ENCODE measurements around the gene AKAP6. TPM values are rescaled to one million over a fixed set of nuclear protein-coding genes. Genes with fewer than 3 reads are reported as not detected.

Gene AKAP6
- total and polyA plus RNA-seq, 2 experiments from 2014 or later: 0.38 to 0.42 TPM

DNA sequence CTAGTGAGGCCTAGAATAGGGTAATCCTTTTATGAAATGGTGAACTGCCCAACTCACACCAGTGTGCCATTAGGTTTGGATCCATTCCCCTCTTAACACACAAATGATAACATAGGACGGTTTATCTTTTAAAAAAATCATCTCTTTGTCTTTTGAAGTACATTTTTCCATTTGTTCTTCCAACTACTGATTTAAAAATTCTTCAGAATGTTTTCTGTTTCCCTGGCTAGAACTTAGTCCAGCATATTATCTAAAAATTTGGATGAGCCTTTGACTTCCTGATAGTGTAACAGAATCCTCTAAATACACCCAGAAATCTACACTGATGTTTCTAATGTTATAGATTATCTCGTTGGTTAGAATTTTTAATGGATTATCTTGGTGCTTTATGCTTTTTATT lies 359.8 kb downstream of the AKAP6 start (continued):
- TF ChIP-seq, protein P1, sequence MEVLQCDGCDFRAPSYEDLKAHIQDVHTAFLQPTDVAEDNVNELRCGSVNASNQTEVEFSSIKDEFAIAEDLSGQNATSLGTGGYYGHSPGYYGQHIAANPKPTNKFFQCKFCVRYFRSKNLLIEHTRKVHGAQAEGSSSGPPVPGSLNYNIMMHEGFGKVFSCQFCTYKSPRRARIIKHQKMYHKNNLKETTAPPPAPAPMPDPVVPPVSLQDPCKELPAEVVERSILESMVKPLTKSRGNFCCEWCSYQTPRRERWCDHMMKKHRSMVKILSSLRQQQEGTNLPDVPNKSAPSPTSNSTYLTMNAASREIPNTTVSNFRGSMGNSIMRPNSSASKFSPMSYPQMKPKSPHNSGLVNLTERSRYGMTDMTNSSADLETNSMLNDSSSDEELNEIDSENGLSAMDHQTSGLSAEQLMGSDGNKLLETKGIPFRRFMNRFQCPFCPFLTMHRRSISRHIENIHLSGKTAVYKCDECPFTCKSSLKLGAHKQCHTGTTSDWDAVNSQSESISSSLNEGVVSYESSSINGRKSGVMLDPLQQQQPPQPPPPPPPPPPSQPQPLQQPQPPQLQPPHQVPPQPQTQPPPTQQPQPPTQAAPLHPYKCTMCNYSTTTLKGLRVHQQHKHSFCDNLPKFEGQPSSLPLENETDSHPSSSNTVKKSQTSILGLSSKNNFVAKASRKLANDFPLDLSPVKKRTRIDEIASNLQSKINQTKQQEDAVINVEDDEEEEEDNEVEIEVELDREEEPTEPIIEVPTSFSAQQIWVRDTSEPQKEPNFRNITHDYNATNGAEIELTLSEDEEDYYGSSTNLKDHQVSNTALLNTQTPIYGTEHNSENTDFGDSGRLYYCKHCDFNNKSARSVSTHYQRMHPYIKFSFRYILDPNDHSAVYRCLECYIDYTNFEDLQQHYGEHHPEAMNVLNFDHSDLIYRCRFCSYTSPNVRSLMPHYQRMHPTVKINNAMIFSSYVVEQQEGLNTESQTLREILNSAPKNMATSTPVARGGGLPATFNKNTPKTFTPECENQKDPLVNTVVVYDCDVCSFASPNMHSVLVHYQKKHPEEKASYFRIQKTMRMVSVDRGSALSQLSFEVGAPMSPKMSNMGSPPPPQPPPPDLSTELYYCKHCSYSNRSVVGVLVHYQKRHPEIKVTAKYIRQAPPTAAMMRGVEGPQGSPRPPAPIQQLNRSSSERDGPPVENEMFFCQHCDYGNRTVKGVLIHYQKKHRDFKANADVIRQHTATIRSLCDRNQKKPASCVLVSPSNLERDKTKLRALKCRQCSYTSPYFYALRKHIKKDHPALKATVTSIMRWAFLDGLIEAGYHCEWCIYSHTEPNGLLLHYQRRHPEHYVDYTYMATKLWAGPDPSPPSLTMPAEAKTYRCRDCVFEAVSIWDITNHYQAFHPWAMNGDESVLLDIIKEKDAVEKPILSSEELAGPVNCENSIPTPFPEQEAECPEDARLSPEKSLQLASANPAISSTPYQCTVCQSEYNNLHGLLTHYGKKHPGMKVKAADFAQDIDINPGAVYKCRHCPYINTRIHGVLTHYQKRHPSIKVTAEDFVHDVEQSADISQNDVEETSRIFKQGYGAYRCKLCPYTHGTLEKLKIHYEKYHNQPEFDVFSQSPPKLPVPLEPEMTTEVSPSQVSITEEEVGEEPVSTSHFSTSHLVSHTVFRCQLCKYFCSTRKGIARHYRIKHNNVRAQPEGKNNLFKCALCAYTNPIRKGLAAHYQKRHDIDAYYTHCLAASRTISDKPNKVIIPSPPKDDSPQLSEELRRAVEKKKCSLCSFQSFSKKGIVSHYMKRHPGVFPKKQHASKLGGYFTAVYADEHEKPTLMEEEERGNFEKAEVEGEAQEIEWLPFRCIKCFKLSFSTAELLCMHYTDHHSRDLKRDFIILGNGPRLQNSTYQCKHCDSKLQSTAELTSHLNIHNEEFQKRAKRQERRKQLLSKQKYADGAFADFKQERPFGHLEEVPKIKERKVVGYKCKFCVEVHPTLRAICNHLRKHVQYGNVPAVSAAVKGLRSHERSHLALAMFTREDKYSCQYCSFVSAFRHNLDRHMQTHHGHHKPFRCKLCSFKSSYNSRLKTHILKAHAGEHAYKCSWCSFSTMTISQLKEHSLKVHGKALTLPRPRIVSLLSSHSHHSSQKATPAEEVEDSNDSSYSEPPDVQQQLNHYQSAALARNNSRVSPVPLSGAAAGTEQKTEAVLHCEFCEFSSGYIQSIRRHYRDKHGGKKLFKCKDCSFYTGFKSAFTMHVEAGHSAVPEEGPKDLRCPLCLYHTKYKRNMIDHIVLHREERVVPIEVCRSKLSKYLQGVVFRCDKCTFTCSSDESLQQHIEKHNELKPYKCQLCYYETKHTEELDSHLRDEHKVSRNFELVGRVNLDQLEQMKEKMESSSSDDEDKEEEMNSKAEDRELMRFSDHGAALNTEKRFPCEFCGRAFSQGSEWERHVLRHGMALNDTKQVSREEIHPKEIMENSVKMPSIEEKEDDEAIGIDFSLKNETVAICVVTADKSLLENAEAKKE (CRISPR knock-in tag; IDR thresholded peaks at IDR 0.05): no peak
- TF ChIP-seq, protein P2, sequence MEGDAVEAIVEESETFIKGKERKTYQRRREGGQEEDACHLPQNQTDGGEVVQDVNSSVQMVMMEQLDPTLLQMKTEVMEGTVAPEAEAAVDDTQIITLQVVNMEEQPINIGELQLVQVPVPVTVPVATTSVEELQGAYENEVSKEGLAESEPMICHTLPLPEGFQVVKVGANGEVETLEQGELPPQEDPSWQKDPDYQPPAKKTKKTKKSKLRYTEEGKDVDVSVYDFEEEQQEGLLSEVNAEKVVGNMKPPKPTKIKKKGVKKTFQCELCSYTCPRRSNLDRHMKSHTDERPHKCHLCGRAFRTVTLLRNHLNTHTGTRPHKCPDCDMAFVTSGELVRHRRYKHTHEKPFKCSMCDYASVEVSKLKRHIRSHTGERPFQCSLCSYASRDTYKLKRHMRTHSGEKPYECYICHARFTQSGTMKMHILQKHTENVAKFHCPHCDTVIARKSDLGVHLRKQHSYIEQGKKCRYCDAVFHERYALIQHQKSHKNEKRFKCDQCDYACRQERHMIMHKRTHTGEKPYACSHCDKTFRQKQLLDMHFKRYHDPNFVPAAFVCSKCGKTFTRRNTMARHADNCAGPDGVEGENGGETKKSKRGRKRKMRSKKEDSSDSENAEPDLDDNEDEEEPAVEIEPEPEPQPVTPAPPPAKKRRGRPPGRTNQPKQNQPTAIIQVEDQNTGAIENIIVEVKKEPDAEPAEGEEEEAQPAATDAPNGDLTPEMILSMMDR (conservative IDR thresholded peaks at IDR 0.05; ENCODE audit: low read depth in 2 of 2): no peak
- TF ChIP-seq STAT1 (IDR thresholded peaks at IDR 0.05; ENCODE audit: unreplicated experiment) (no peak), EZH2phosphoT487 (IDR thresholded peaks at IDR 0.05; ENCODE audit: unreplicated experiment) (no peak)

DNA sequence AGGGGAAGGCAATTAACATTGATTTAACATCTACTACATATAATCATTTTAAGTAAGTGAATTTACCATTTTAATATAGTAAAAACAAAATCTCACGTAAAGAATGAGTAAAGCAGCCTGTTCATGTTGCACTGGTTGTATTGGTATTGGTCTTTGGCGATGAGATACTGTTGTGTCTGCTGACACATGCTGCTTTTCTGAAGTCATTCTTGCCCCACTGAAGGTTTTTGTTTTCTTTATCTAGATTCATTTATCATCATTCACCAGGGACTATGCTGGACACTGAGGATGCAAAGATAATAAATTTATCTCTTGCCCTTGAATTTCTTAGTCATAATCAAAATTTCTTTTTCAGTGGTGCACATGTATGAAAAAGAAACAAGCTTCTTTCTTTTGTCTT lies 363.3 kb downstream of the AKAP6 start:
- Mint-ChIP-seq H3K4me1 (peaks cover 4% of the 10 kb centered on the region; the same call in 2 of the 3 replicates), H3K36me3 (ENCODE audit: low read depth) (no peaks in the 10 kb centered on the region), H3K9me3 (no peaks in the 10 kb centered on the region), H3K4me3 (no peak overlapping the region), H3K27ac (no peak overlapping the region), H3K27me3 (ENCODE audit: insufficient read depth, low read depth, poor library complexity) (no peaks in the 10 kb centered on the region)
- Histone ChIP-seq H3K9me2 (ENCODE audit: insufficient read depth) (no peaks in the 10 kb centered on the region), H3K36me3 (ENCODE audit: insufficient read depth) (no peaks in the 10 kb centered on the region), H3F3A (replicated peaks; ENCODE audit: low read depth) (no peaks in the 10 kb centered on the region), H4K20me1 (replicated peaks; ENCODE audit: insufficient read depth) (no peaks in the 10 kb centered on the region), H3K27me3 (ENCODE audit: insufficient read depth) (no peaks in the 10 kb centered on the region), H2AFZ (no peak overlapping the region), H3K4me2 (no peak overlapping the region), H3K79me2 (replicated peaks; ENCODE audit: insufficient read depth) (no peaks in the 10 kb centered on the region), H3K4me3 (no peak overlapping the region), H3K4me1 (ENCODE audit: insufficient read depth) (peaks cover 6% of the 10 kb centered on the region; the same call in 1 of the 2 replicates), H3K27ac (ENCODE audit: low read depth) (no peak overlapping the region)
- ATAC-seq (no peak), DNase-seq (ENCODE audit: low spot score) (no peak)
- TF ChIP-seq EZH2phosphoT487 (IDR thresholded peaks at IDR 0.05; ENCODE audit: unreplicated experiment) (no peak), NANOG (IDR thresholded peaks at IDR 0.05; ENCODE audit: borderline replicate concordance) (no peak)
- TF ChIP-seq, protein P2 (conservative IDR thresholded peaks at IDR 0.05; ENCODE audit: low read depth in 2 of 2): no peak

Data from GM23338 (cell line).